IgD-negative memory B cell (primary cell): ENCODE data around the gene RPP40. TPM values are rescaled to one million over a fixed set of nuclear protein-coding genes. Genes with fewer than 3 reads are reported as not detected.

Experiments
- H3K27ac Mint-ChIP-seq, 3 donors: one replicate each; pipeline ENCODE4 v1.8.0; 2020 to 2022; ENCODE audit warnings: mild to moderate bottlenecking in 3 of 3, mixed read lengths in 3 of 3, moderate library complexity in 1 of 3
- H3K27me3 Mint-ChIP-seq: one replicate; pipeline ENCODE4 v1.8.0; 2021; ENCODE audit warnings: mixed read lengths
- H3K36me3 Mint-ChIP-seq: one replicate; pipeline ENCODE4 v1.8.0; 2020; ENCODE audit warnings: mild to moderate bottlenecking, mixed read lengths
- H3K4me1 Mint-ChIP-seq, 3 donors: one replicate each; pipeline ENCODE4 v1.8.0; 2020 to 2022; ENCODE audit warnings: mixed read lengths in 3 of 3, mild to moderate bottlenecking in 1 of 3
- H3K4me3 Mint-ChIP-seq, 4 donors: one replicate each; pipeline ENCODE4 v1.8.0; 2020 to 2022; ENCODE audit warnings: mild to moderate bottlenecking in 4 of 4, mixed read lengths in 4 of 4, moderate library complexity in 3 of 4
- H3K9me3 Mint-ChIP-seq, 3 donors: one replicate each; pipeline ENCODE4 v1.8.0; 2020 to 2021; ENCODE audit warnings: mixed read lengths in 3 of 3, mild to moderate bottlenecking in 1 of 3
- polyA plus RNA-seq: library from polyadenylated mRNA; unstranded; fragments of 300-500 nt; fragmentation: Illumina TruSeq; gene quantifications from one replicate; pipeline ENCODE4 v1.2.3, GENCODE V29; 2021

The RPP40 gene
- polyA plus RNA-seq, 1 donor from 2014 or later, result 11.2 TPM

- H3K27ac Mint-ChIP-seq, result peak overlapping the region in 1 of 3 donors; percentile 62
- H3K27me3 Mint-ChIP-seq, result peaks cover 10% of the 10 kb centered on the region
- H3K4me3 Mint-ChIP-seq, result no peak overlapping the region
- H3K9me3 Mint-ChIP-seq, result no peaks in the 10 kb centered on the region
- H3K36me3 Mint-ChIP-seq, result peaks cover 3% of the 10 kb centered on the region
- H3K4me1 Mint-ChIP-seq, result no peaks in the 10 kb centered on the region
These were observed 34.1 kb downstream of the RPP40 start for GRCh38 chr6:4969609-4970285.

- no peaks in the 10 kb centered on the region for H3K9me3 Mint-ChIP-seq
- peaks cover 10% of the 10 kb centered on the region for H3K27me3 Mint-ChIP-seq
- no peak overlapping the region for H3K27ac Mint-ChIP-seq
- no peaks in the 10 kb centered on the region for H3K4me1 Mint-ChIP-seq
- peaks cover 3% of the 10 kb centered on the region for H3K36me3 Mint-ChIP-seq
- peak overlapping the region in 1 of 4 donors; percentile 22 for H3K4me3 Mint-ChIP-seq
These were observed 36.4 kb downstream of the RPP40 start for GRCh38 chr6:4967301-4968030.

GRCh38 chr6:4965562-4966389 is 38.1 kb downstream of the RPP40 start:
- no peak overlapping the region for H3K4me3 Mint-ChIP-seq
- no peaks in the 10 kb centered on the region for H3K4me1 Mint-ChIP-seq
- H3K36me3 Mint-ChIP-seq, result peaks cover 2% of the 10 kb centered on the region
- no peaks in the 10 kb centered on the region for H3K9me3 Mint-ChIP-seq
- peak overlapping the region in 1 of 3 donors; percentile 27 for H3K27ac Mint-ChIP-seq
- peaks cover 9% of the 10 kb centered on the region for H3K27me3 Mint-ChIP-seq

- Mint-ChIP-seq H3K4me3 (peak overlapping the region in 1 of 4 donors; percentile 47), H3K27me3 (peaks cover 6% of the 10 kb centered on the region), H3K36me3 (peaks cover 2% of the 10 kb centered on the region), H3K27ac (no peak overlapping the region), H3K9me3 (no peaks in the 10 kb centered on the region), H3K4me1 (no peaks in the 10 kb centered on the region)
These were observed 38.9 kb downstream of the RPP40 start for GRCh38 chr6:4964675-4965561.

- Mint-ChIP-seq H3K36me3 (no peaks in the 10 kb centered on the region), H3K27ac (no peak overlapping the region), H3K27me3 (peaks cover 6% of the 10 kb centered on the region), H3K4me1 (no peaks in the 10 kb centered on the region), H3K4me3 (no peak overlapping the region), H3K9me3 (no peaks in the 10 kb centered on the region)
These were observed 40.9 kb downstream of the RPP40 start for GRCh38 chr6:4962905-4963304.

- Mint-ChIP-seq H3K27ac (no peak overlapping the region), H3K9me3 (no peaks in the 10 kb centered on the region), H3K4me3 (no peak overlapping the region), H3K27me3 (peaks cover 6% of the 10 kb centered on the region), H3K4me1 (no peaks in the 10 kb centered on the region), H3K36me3 (peaks cover 3% of the 10 kb centered on the region)
These were observed 42.3 kb downstream of the RPP40 start for GRCh38 chr6:4961322-4962168.

GRCh38 chr6:4958624-4959023 is 45.2 kb downstream of the RPP40 start:
- no peaks in the 10 kb centered on the region for H3K9me3 Mint-ChIP-seq
- H3K27ac Mint-ChIP-seq, result no peak overlapping the region
- no peak overlapping the region for H3K4me3 Mint-ChIP-seq
- H3K36me3 Mint-ChIP-seq, result peaks cover 10% of the 10 kb centered on the region
- no peaks in the 10 kb centered on the region for H3K4me1 Mint-ChIP-seq
- no peaks in the 10 kb centered on the region for H3K27me3 Mint-ChIP-seq

GRCh38 chr6:4957521-4958231 is 46.2 kb downstream of the RPP40 start:
- Mint-ChIP-seq H3K9me3 (no peaks in the 10 kb centered on the region), H3K36me3 (peaks cover 10% of the 10 kb centered on the region), H3K4me1 (no peaks in the 10 kb centered on the region), H3K27me3 (no peaks in the 10 kb centered on the region), H3K4me3 (no peak overlapping the region), H3K27ac (no peak overlapping the region)

GRCh38 chr6:4956625-4957024 is 47.2 kb downstream of the RPP40 start:
- Mint-ChIP-seq H3K27me3 (no peaks in the 10 kb centered on the region), H3K36me3 (peaks cover 17% of the 10 kb centered on the region), H3K4me1 (no peaks in the 10 kb centered on the region), H3K4me3 (no peak overlapping the region), H3K9me3 (no peaks in the 10 kb centered on the region), H3K27ac (peak overlapping the region in 1 of 3 donors; percentile 39)

GRCh38 chr6:4953440-4953839 is 50.4 kb downstream of the RPP40 start:
- H3K9me3 Mint-ChIP-seq, result no peaks in the 10 kb centered on the region
- peaks cover 17% of the 10 kb centered on the region for H3K36me3 Mint-ChIP-seq
- no peak overlapping the region for H3K4me3 Mint-ChIP-seq
- H3K27me3 Mint-ChIP-seq, result no peaks in the 10 kb centered on the region
- H3K27ac Mint-ChIP-seq, result no peak overlapping the region
- H3K4me1 Mint-ChIP-seq, result no peaks in the 10 kb centered on the region

GRCh38 chr6:4950836-4951533 is 52.9 kb downstream of the RPP40 start:
- H3K27ac Mint-ChIP-seq, result no peak overlapping the region
- no peaks in the 10 kb centered on the region for H3K4me1 Mint-ChIP-seq
- H3K4me3 Mint-ChIP-seq, result no peak overlapping the region
- no peaks in the 10 kb centered on the region for H3K27me3 Mint-ChIP-seq
- peaks cover 14% of the 10 kb centered on the region for H3K36me3 Mint-ChIP-seq
- no peaks in the 10 kb centered on the region for H3K9me3 Mint-ChIP-seq

GRCh38 chr6:4950076-4950475 is 53.8 kb downstream of the RPP40 start:
- Mint-ChIP-seq H3K36me3 (peaks cover 8% of the 10 kb centered on the region), H3K27ac (no peak overlapping the region), H3K27me3 (no peaks in the 10 kb centered on the region), H3K4me1 (no peaks in the 10 kb centered on the region), H3K4me3 (no peak overlapping the region), H3K9me3 (no peaks in the 10 kb centered on the region)
